Diencephalon (tissue), 1 donor: ENCODE data around the gene GAL. TPM values are rescaled to one million over a fixed set of nuclear protein-coding genes. Genes with fewer than 3 reads are reported as not detected.

Source experiments
- total RNA-seq: library from RNA; depleted of rRNA; stranded (reverse); fragments of >200 nt; gene quantifications from one replicate; pipeline ENCODE4 v1.2.3, GENCODE V29; 2014

The GAL gene
- 1.8 TPM for total RNA-seq

GRCh38 chr11:68684385-68685356, at the start of gene GAL:
Gene GAL (plus strand): TSS chr11:68684544. CDS start chr11:68684924, 380 bp downstream.

Other genes with a start within 250 kb of the GAL start
- 137 TPM for gene PPP6R3, start 223.8 kb upstream of the GAL start, total RNA-seq
- gene TESMIN, start 67.0 kb downstream of the GAL start, total RNA-seq: 1.8 TPM
- 13.6 TPM for gene CPT1A, start 157.4 kb downstream of the GAL start, total RNA-seq
- 38.8 TPM for gene MRPL21, start 219.3 kb downstream of the GAL start, total RNA-seq
- gene IGHMBP2, start 219.3 kb downstream of the GAL start, total RNA-seq: 12.2 TPM